NCI-H2107 treated with DMSO at 0.1 percent for 48 hours (cell line): ENCODE data around the gene ANKFN1.

Experiments used
- DNase-seq: peaks from one replicate; lab custom pipeline; 2025; ENCODE audit not compliant: unreplicated experiment; lab: John Stamatoyannopoulos, UW

Gene ANKFN1

DNA sequence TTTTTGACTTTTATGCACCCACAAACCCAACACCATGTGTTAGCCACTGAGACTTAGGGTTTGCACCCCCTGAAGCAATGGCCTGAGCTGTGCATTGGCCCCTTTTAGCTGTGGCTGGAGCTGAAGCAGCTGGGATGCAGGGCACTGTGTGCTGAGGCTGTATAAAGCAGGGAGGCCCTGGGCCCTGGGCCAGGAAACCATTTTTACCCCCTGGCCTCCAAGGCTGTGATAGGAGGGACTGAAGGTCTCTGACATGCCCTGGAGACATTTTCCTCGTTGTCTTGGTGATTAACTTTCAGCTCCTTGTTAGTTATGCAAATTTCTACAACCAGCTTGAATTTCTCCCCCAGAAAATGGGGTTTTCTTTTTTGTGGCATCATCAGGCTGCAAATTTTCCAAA lies 6.7 kb upstream of the ANKFN1 start:
- DNase-seq = no peak

DNA sequence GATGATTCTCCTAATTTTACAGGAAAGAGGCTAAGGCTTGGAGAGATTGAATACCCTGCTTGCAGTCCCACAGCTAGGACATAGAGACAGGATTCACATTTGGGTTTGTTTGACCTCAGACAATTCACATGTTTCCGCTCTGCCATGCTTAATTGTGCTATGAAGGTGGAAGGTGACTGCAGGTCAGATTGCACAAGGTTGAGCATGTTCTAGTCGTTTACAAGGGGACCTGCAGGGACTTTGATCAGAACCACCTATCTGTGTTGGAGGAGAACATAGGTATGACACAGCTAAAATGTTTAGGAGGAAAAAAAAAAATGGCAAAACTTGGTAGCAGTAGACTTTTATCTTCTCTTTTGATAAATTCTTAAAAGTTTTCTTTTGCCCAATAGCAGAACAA lies 4.9 kb upstream of the ANKFN1 start:
- no peak for DNase-seq

DNA sequence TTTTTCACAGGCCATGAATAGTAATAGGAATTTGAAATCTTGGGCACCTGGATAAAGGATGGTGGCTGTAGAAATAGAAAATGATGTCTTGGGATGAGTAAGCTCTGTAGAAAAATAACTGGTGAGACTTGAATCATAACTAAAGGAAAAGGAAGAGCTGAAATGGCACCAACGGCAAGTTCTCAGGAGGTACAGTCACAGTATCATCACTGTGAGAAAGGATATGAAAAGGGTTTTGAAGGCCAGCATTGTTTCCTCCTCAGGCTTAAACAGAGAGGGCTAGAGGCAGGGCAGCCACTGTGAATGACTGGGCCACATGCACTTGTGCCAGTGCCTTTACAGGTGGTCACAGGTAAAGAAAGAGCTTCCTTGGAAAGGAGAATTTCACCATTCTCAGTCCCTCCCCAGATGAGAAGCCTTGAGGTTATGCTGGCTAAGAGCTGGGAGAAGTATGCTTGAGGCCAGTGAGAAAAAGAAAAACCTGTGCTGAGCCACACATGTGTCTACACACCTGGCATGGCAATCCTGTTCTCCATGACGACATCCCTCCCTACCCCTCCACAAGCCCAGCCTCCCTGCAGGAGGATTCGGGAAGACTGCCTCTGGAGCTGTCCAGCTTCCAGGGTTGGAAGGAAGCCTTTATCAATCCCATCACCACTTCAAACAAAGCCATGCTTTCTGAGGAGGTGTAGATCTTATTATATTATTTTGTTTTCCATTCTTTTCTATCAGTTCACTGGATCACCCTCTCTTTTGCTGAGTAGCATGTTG lies 3.8 kb upstream of the ANKFN1 start:
- no peak for DNase-seq

DNA sequence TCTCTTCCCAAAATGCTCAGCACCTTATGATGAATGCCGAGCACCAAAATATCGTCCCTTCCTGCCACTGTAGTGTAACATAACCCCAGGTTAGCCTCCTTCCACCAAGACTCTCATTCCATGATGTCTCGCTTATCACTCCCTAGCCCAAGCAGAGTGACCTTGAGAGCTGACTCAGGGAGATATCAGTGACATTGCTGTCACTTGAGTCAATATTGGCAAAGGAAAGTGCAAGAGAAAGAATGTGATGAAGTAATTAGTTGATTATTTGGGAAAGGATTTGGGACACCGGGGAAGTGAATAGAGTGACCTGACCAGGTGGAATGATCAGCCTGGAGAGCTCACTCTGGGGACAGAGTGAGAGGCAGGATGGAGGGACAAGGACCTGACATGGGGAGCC lies 2.6 kb upstream of the ANKFN1 start:
- DNase-seq = no peak

DNA sequence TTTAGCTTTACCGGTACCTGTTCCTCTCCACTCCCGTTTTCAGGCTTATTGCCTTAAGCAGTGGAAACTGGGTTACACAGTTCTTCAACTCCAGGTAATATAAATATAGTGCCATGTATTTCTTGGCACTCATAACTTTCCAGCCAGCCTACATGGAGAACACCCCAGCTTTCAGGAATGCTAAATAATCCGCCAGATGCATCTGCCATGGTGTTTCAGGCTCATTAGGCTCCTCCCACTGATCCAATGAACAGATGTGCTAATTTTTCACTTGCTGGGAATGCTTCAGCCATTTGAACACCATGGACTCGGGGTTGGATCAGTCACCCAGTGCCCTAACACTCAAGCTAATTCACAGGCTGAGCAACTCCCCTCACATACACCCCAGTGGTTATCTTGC lies 4.6 kb downstream of the ANKFN1 start:
- no peak for DNase-seq

DNA sequence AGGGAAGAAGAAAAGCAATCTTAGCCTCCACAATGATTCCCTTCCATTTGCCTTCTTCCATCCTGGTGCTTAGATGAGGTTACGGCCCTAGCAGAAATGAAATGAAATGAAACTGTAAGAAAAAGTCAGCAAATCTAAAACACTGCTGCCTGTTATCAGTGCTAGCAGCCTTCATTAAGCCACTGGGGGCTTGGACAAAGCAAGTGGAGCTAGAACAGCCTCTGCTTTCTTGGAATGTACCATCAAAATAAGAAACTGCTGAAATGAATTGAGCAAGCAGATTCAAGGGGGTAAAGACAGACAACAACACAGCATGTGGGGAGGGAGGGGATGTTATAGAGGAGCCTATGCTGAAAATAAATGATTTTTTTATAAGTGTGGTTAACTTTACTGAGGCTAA lies 5.1 kb downstream of the ANKFN1 start:
- DNase-seq = no peak

DNA sequence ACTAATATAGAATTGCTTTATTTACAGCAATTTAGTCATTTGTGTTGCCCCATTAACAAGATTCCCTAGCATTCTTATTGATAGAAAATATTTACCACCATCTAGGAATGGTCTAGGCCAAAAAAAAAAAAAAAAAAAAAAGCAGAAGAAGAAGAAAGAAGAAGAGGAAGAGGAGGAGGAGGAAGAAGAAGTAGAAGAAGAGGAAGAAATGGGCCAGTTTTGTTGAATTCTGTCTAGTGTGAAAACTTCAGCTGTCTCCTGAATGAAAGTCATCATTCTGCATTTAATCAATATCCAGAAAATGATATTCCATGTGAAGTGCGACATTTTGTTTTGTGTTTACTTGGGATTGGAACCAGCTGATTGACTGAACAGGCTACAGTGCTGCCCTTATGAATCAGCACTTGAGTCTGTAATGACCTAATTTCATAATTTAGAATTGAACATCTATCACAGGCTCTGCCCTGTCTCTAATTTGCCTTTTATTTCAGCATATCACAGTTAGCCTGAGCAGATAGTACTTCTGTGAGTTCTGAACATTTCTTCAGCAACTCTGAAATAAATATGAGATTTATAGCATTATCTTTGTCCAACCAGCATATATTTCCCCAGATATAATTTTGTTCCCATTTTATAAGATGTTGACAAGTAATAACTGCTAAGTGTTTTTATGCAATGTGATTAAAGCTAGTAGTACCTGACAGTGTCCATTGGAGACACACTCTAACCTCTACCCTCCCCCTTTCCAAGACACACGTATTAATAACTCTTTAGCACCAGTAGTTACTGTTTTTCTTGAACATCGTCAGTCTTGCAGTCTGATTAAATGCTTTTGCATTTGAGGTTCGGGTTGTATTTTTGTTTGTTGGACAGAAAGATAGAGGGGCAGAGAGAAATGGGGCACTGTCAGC lies 5.9 kb downstream of the ANKFN1 start:
- no peak for DNase-seq

DNA sequence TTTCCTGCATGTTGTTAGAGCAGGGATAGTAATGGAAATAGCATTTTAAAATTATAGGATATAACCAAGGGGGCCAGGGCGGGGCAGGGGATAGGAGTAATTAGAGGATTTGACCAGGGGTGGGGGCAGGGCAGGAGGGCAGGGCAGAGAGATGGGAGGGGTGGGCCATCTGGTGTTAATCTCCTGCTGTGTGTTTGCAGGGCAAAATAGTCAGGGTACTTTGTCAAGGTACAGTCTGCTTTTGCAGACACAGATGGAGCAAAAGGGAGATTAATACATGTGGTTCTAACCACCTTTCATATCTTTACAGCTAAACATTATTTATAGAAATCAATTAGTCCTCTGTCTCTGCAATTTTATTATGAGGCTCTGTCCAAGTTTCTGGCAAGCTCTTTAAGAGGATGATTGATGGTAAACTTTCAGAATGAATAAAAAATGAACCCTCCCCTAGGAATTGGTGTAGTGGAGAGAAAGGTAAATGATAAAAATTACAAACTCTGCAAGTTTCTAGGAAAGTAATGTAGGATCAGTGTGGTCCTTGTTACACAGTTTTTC lies 6.6 kb downstream of the ANKFN1 start:
- no peak for DNase-seq

DNA sequence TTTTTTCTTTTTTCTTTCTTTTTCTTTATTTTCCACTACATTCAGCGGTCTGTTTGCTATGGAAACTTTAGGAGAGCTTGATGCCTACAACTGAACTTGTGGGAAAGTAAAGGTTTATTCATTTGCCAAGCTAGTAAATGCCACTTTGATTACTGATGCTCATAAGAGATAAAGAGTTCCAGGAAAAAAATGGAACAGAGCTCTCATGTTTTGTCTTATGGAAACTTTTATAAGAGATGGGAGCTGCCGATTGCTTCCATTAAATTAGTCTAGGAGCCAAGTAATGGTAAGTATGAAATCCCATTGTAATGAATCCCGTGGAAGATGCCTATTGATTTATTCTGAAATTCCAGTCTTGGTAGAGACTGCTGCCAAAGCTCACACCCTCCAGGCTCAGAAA lies 7.1 kb downstream of the ANKFN1 start:
- no peak for DNase-seq

DNA sequence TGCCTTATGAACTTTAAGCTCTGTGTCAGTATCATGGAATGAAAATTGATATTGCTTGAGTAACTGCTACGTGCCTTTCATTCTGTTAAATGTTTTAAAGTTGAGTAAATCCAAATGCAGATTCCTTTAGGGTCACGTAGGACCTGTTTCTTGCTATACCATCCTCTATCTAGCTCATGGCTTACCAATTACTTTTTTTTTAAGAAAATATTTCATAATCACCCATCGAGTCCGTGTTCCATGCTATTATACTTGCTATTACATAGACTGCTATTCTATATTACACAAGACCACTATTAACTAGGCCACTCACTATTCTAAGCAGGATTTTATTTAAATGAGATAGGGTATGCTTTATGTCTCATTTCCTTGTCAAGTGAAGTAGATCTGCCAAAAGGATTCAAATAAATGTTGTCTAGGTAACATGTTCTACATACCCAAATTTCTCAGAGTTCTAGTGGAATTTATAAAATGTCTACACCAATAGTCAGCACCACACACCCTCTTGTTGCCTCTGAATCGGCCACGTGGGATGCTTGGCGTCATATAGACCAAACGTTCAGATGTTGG lies 11.9 kb downstream of the ANKFN1 start:
- no peak for DNase-seq

DNA sequence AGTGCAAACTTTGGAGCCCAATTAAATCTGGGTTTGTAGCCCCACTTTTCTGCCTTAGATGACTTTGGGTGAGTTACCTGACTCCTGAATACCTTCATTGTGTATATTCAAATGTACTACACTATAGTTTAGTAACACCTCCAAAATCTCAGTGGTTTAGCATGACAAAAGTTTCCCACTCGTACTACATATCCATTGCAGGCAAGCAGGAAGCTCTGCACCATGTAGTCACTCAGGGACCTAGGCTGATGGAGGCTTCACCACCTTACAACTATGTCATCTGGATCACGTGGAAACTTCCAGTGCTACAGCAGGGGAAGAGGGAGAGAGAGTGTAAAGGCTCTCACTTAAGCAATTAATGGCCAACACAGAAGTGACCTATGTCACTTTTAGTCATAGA lies 14.2 kb downstream of the ANKFN1 start:
- no peak for DNase-seq

DNA sequence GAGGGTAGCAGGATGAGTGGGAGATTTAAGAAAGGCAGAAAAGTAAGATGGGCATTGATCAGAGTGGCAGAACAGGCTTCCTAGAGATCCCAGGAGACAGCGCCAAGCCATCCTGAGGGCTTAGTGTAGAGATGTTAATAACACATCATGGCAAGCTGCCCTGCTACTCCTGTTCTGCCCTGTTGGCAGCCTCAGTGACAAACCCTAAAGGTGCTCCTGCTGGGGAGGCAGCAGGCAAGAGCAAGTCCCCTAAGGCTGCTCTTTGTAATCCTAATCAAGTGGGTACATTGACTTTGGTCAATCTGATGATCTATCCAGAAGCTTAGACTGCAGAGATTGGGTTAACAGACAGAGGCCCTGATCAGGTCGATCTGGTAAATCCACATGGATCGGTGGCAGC lies 16.3 kb downstream of the ANKFN1 start:
- DNase-seq = no peak

DNA sequence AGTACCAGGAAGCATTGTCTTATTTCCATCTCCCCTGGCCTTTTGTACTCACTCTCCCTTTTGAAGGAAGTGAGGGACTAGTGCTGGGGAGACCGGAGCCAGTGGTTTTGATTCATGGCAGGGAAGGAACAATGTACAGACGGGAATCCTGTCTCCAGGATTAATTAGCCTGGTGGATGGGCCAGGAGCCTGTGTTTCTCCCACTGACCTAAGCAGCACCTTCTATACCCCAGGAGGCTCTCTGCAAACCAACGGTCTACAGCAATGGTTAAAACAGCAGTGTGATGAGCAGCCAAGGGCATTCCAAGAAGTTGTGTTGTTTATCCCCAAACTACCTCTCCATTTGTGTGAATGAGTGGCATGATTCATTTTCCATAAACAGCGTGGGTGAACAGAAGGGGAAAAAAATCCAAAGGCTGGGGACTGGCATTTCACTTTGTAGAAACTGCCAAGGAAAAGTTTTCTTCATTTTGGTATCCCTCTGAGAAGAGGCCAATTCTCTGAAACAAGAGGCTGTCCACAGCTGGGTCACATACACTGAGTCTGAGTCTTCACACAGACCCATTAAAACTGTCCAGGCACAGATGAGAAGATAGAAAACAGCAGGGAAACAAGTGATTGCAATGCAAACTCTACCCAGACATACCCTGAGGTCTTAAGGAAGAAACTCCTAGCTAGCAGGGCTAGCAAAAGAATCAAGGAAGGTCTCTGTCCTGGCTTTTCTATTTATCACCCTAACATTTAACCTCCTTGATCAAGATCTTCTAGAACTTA lies 18.1 kb downstream of the ANKFN1 start:
- DNase-seq = no peak

DNA sequence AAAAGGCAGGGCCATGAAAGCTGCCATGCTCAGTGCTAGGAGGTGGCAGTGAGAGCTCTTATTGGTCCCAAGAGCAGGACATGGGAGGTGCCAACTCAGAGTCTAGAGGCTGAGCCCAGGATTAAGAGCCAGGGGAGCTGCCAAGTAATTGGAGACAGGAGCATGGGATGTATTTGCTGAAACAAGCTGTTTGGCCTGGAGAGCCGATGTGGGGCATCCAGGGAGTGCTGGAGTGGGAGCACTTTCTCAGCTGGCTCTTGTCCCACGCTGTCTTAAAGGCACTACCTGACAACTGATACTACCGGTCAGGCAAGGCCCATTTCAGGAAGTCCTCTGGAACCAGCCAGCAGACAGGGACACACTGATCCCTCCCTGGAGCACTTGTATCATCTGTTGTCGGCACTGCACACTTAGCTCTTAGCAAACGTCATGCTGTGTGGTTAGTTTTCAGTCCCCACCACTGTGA lies 19.3 kb downstream of the ANKFN1 start:
- no peak for DNase-seq

DNA sequence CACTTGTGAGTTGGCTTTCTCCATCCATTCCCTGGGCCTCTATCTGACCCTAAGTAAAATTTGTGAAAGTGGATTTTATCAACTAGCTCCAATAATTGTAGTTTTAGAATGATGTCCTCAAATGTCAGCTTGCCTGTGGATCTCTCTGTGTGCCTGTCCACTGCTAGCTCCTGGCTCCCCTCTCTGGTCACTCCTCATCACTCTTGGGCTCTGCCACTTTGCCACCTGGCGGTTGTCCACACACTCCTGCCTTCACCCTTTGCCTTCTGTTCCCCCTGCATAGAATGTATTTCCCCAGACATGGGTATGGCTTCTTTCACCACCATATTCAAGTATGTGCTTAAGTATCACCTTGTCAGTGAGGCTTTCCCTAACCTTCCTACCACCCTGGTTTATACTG lies 19.8 kb downstream of the ANKFN1 start:
- no peak for DNase-seq

DNA sequence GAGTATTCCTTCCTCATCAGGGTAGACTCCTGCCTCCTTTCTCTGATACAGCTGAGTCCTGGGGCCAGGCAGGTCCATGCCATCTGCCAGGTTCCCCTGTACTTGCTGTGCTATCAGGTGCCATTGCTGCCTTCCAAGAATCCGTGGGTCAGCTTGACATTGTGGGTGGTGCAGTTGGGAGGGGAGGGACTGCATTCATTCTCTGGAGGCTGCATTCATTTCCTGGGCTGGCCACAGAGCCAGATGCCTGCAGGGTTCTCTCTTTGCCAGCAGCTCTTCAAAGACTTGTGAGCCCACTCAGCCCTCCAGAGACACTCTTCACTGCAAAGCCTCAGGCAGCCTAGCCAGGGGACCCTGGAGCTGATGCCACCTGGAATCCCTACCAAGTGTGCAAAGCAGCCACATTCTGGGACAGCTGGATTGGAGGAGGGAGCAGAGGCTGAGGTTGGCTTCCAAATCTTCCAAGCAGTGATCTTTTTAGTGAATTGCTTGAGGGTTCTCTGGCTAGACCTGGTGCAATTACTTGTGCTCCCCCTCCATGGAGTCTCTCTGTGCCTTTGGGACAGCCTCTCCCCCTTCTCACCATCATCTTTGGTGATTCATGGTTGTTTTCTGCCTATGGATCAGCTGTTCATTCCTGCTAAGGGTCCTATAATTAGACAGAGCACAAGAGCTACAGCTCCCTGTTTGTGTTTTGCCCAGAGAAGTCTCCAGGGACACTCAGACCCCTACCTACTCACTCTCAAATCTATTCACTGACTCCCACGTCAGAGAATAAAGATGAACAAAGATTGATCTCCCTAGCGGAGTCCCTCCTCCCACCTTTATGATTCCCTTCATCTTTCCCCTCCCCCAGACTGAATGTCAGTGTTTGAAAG lies 20.9 kb downstream of the ANKFN1 start:
- no peak for DNase-seq

DNA sequence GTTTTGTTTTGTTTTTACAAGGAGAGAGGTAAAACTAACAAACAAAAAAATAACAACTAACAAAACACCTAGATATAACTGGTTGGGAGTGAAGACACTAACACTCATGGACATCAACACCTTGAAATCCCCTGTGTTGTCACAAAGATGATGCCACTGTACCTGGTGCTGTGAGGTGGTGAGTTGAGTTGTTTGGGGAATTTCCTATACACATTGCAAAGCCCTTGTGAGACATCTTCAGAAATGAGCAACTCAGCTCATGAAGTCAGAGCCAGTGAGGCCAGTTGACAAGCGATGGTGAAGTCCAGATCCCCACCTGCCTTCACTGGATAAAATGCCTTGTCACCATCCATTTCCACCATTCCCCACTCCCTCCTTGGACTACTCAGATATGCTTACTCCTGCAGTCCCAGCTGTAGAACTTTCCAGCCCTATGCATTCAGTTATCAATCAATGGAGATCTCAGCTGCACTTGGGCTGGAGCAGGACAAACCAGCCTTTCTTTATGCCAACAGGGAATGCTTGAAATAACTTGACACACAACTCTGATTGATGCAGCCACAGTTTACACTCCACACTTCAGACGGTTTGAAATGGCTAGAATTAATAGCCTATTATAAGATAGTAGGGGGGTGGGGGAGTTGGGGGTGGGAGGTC lies 22.2 kb downstream of the ANKFN1 start:
- no peak for DNase-seq

DNA sequence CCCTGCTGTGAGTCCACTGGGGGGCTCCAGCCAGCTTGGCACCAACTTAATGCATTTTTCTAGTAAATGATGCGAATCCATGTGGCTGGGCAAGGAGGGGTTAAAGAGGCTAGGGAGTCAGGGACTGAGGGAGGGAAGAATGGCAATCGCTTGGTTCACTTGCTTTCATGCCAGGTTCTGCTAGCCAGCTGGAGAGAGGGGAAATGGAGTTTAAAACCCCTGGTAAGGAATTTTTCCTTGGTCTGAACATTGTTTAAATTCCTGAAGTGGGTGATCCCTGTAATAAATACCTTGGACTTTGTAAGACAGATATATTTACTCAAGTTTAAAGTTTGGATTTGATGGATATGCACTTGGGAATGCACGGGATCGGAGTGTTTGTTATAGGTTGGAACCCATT lies 22.8 kb downstream of the ANKFN1 start:
- no peak for DNase-seq

DNA sequence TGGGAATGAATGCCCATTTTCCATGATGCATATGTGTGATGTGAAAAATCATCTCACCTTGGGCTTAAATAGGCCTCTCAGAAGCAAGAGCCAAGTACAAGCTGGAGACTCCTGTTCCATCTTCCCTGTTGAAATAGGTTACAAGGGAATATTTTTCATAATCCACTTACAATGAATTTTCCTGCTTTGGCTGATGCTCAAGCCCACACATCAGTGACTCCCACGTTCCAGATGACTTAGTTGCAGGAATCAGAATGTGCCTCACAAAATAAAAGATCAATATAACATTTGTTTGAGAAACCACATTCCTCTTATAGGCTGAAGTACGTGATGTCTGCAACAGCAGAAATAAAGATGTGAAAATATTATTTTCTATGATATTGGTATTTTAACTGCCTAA lies 24.1 kb downstream of the ANKFN1 start:
- no peak for DNase-seq
